ENCODE data around the gene ELOVL1.

The ELOVL1 gene

DNA sequence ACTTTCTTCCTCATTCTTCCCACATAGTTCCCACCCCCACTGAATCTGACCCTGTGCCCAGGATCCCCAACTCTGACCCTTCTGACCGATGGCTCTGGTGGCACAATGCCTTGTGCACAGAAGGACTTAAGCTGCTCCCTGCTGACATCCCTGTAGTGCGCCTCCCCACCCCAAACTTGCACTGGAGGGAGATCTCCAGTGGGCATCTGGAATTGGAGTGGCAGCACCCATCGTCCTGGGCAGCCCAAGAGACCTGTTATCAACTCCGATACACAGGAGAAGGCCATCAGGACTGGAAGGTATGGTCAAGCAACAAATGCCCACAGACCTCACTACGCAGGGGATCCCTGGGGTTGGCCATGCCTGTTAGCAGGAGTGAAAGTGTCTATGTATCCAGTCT lies 21.2 kb downstream of the ELOVL1 start:
- no peak for DNase-seq
- H3K9me3 ChIP-seq (ENCODE audit: severe bottlenecking), result no peaks in the 10 kb centered on the region
- TF ChIP-seq, protein P1, sequence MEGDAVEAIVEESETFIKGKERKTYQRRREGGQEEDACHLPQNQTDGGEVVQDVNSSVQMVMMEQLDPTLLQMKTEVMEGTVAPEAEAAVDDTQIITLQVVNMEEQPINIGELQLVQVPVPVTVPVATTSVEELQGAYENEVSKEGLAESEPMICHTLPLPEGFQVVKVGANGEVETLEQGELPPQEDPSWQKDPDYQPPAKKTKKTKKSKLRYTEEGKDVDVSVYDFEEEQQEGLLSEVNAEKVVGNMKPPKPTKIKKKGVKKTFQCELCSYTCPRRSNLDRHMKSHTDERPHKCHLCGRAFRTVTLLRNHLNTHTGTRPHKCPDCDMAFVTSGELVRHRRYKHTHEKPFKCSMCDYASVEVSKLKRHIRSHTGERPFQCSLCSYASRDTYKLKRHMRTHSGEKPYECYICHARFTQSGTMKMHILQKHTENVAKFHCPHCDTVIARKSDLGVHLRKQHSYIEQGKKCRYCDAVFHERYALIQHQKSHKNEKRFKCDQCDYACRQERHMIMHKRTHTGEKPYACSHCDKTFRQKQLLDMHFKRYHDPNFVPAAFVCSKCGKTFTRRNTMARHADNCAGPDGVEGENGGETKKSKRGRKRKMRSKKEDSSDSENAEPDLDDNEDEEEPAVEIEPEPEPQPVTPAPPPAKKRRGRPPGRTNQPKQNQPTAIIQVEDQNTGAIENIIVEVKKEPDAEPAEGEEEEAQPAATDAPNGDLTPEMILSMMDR (IDR thresholded peaks at IDR 0.05; ENCODE audit: low read depth, low read length), result no peak

DNA sequence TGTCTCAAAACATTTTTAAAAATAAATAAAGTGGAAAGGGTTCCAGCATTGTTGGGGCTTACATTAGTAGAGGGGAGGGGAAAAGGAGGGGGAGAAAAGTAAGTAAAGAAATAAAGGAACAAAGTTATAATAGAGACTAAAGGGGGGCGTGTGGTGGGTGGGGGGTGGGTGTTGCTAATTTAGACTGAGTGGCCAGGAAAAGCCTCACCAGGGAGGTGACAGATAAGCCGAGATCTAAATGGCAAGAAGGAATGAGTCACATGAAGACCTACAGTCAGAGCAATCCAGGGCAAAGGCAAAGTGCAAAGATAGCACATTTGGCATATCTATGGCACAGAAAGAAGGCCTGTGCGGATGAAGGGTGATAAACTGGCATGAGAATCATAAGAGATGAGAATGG lies 22.7 kb downstream of the ELOVL1 start:
- no peaks in the 10 kb centered on the region for H3K27me3 ChIP-seq (ENCODE audit: insufficient read depth, low read depth, severe bottlenecking)
- DNase-seq, result no peak
- H3K27ac ChIP-seq, result no peak overlapping the region
- no peaks in the 10 kb centered on the region for H3K9me3 ChIP-seq (ENCODE audit: severe bottlenecking)
- no peak overlapping the region for H3K4me3 ChIP-seq (ENCODE audit: low read depth, low read length)
- TF ChIP-seq, protein P1 (IDR thresholded peaks at IDR 0.05; ENCODE audit: low read depth, low read length), result no peak
- no peaks in the 10 kb centered on the region for H3K36me3 ChIP-seq

More for the DNA sequence above, 21.2 kb downstream of the ELOVL1 start:
- Histone ChIP-seq H3K27me3 (ENCODE audit: insufficient read depth, low read depth, severe bottlenecking) (no peaks in the 10 kb centered on the region), H3K4me3 (ENCODE audit: low read depth, low read length) (no peak overlapping the region), H3K27ac (no peak overlapping the region), H3K36me3 (no peaks in the 10 kb centered on the region)

DNA sequence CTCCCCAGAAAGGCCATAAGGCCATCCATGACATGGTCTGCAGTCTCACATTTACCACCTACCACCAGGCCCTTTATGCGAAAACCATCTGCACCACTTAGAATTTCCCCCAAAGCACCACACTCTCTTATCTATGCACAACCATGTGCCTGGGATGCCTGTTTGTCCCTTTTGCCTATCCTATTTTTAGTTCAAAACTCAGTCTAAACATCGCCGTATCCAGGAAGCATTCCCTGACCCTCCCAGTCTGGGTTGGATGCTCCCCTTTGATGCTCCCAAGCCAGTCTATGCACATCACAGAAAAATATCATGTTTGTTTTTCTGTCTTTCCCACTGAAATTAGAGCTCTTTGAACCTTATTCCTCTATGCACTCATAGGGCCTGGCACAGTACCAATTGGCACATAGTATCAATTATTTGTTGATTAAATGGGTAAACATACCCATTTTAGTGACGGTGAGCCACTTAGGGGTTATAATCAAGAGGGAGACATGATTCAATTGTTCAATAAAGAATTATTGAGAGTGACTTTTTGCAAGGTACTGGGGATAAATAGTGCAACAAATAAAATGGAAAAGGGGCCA lies 23.5 kb downstream of the ELOVL1 start:
- TF ChIP-seq, protein P1 (IDR thresholded peaks at IDR 0.05; ENCODE audit: low read depth, low read length), result no peak
- Histone ChIP-seq H3K27me3 (ENCODE audit: insufficient read depth, low read depth, severe bottlenecking) (no peaks in the 10 kb centered on the region), H3K9me3 (ENCODE audit: severe bottlenecking) (no peaks in the 10 kb centered on the region), H3K4me3 (ENCODE audit: low read depth, low read length) (no peak overlapping the region), H3K27ac (no peak overlapping the region), H3K36me3 (no peaks in the 10 kb centered on the region)
- DNase-seq, result no peak

- Histone ChIP-seq H3K27me3 (ENCODE audit: insufficient read depth, low read depth, severe bottlenecking) (no peaks in the 10 kb centered on the region), H3K27ac (no peak overlapping the region), H3K36me3 (no peaks in the 10 kb centered on the region), H3K4me3 (ENCODE audit: low read depth, low read length) (no peak overlapping the region), H3K9me3 (ENCODE audit: severe bottlenecking) (no peaks in the 10 kb centered on the region)
- no peak for DNase-seq
- TF ChIP-seq, protein P1 (IDR thresholded peaks at IDR 0.05; ENCODE audit: low read depth, low read length), result no peak
These were observed 27.3 kb downstream of the ELOVL1 start for GRCh38 chr1:43340559-43340958.

- Histone ChIP-seq H3K36me3 (no peaks in the 10 kb centered on the region), H3K9me3 (ENCODE audit: severe bottlenecking) (no peaks in the 10 kb centered on the region), H3K27ac (no peak overlapping the region), H3K27me3 (ENCODE audit: insufficient read depth, low read depth, severe bottlenecking) (no peaks in the 10 kb centered on the region), H3K4me3 (ENCODE audit: low read depth, low read length) (no peak overlapping the region)
- DNase-seq, result no peak
- TF ChIP-seq, protein P1 (IDR thresholded peaks at IDR 0.05; ENCODE audit: low read depth, low read length), result no peak
These were observed 28.1 kb downstream of the ELOVL1 start for GRCh38 chr1:43339584-43340232.

DNA sequence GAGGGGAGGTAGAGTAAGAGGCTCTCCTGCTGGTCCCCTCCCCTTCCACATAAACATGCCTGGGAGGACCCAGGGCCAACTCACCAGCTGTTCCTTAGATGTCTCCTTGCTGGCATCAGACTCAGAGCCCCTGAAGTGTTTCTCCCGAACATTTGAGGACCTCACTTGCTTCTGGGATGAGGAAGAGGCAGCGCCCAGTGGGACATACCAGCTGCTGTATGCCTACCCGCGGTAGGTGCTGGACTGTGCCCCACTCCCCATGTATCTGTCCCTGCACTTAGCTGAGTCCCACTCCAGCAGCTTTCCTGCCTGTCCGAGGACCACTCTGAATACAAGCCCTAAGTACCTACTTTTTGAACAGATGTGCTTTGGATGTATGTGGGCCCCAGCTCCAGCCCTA lies 29.8 kb downstream of the ELOVL1 start:
- TF ChIP-seq, protein P1 (IDR thresholded peaks at IDR 0.05; ENCODE audit: low read depth, low read length), result no peak
- Histone ChIP-seq H3K4me3 (ENCODE audit: low read depth, low read length) (no peak overlapping the region), H3K27me3 (ENCODE audit: insufficient read depth, low read depth, severe bottlenecking) (no peaks in the 10 kb centered on the region), H3K9me3 (ENCODE audit: severe bottlenecking) (no peaks in the 10 kb centered on the region), H3K27ac (no peak overlapping the region), H3K36me3 (no peaks in the 10 kb centered on the region)
- no peak for DNase-seq

All from WERI-Rb-1 (cell line).